HFF-Myc (cell line): ENCODE measurements around the gene NYNRIN.
"Not testable (repeated sequence)": the region's sequence is repeated elsewhere in the genome, so short reads cannot be mapped to it uniquely, and the experiment has no call there.

Experiments
- DNase-seq: peaks from one replicate; pipeline ENCODE4 v3.0.0-alpha.2; 2011; ENCODE audit warnings: low read depth; ENCODE audit errors: extremely low read depth
- H3K4me3 ChIP-seq: replicated peaks from 2 replicates; pipeline ENCODE4 v1.5.1; 2011; ENCODE audit warnings: low read depth, mild to moderate bottlenecking, control low read depth, low read length
- TF ChIP-seq, protein P1 (sequence below): IDR thresholded peaks from 2 replicates; pipeline ENCODE4 v1.5.1; 2012; ENCODE audit warnings: mild to moderate bottlenecking, low read depth, low read length, control low read depth; ENCODE audit errors: missing control alignments

The NYNRIN gene

DNA sequence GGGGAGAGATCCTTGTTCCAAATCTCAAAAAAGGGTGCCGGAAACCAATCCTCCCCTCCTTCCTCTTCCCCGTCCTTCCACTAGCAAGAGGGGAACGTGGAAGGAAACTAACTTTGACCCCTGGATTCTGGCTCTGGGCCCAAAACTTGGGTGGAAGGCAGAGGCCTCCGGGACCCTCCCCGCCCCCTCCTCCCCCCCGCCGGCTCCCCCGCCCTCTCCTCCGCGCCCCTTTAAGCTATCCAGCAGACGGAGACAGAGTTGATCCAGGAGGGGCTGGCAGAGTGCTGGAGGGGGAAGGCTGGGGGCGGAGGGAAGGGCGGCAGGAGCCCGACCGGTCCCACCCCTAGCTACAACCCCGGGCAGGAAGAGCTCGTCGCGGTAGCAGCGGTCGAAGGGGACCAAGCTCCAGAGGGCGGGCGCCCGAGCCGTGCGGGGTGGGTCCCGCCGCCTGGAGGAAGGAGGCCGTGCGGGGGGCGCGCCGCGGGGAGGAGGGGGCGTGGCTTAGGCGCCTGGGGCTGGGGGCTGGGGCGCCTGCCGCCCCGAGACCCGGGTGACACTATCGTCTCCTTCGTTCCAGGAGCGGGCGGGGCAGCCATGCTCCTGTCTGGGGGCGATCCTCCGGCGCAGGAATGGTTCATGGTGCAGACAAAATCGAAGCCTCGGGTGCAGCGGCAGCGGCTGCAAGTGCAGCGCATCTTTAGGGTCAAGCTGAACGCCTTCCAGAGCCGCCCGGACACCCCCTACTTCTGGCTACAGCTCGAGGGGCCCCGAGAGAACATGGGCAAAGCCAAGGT, at the start of gene NYNRIN:
TSS of gene NYNRIN (plus strand) at position 351 of the 794 bp plus-strand sequence. CDS start at position 595, 244 bp downstream.
- peak within 1 kb of the TSS; percentile 46 for H3K4me3 ChIP-seq
- TF ChIP-seq, protein P1, sequence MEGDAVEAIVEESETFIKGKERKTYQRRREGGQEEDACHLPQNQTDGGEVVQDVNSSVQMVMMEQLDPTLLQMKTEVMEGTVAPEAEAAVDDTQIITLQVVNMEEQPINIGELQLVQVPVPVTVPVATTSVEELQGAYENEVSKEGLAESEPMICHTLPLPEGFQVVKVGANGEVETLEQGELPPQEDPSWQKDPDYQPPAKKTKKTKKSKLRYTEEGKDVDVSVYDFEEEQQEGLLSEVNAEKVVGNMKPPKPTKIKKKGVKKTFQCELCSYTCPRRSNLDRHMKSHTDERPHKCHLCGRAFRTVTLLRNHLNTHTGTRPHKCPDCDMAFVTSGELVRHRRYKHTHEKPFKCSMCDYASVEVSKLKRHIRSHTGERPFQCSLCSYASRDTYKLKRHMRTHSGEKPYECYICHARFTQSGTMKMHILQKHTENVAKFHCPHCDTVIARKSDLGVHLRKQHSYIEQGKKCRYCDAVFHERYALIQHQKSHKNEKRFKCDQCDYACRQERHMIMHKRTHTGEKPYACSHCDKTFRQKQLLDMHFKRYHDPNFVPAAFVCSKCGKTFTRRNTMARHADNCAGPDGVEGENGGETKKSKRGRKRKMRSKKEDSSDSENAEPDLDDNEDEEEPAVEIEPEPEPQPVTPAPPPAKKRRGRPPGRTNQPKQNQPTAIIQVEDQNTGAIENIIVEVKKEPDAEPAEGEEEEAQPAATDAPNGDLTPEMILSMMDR: no peak
- no peak for DNase-seq

- DNase-seq: no peak
- TF ChIP-seq, protein P1: no peak
- H3K4me3 ChIP-seq: no peak overlapping the region
These were observed 49.1 kb upstream of the NYNRIN start for GRCh38 chr14:24349742-24350141.

DNA sequence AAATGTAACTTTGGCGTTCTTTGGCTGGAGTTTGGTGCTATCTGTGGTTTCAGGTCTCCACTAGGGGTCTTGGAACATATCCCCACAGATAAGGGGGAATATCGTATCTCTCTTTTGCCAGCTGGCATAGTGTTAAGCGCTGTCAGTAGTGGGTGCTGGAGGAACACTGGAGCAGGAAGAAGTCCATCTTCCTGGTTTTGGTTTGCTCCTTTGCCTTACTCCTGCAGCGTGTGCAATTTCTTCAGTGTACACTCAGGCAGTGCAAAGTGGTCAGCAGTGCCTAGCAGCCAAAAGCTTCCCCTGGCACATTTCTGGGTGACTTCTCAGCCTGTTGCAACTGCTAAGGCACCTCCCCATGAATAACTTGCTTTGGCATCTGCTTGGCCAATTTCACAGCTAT, 47.3 kb upstream of the NYNRIN start:
- H3K4me3 ChIP-seq: no peak overlapping the region
- TF ChIP-seq, protein P1: no peak
- no peak for DNase-seq

- TF ChIP-seq, protein P1: no peak
- no peak overlapping the region for H3K4me3 ChIP-seq
- peak; percentile 56 for DNase-seq
These were observed 45.0 kb upstream of the NYNRIN start for GRCh38 chr14:24353559-24354481.

- DNase-seq, H3K4me3 ChIP-seq: not testable (repeated sequence)
These were observed 44.3 kb upstream of the NYNRIN start for GRCh38 chr14:24354482-24354825.

DNA sequence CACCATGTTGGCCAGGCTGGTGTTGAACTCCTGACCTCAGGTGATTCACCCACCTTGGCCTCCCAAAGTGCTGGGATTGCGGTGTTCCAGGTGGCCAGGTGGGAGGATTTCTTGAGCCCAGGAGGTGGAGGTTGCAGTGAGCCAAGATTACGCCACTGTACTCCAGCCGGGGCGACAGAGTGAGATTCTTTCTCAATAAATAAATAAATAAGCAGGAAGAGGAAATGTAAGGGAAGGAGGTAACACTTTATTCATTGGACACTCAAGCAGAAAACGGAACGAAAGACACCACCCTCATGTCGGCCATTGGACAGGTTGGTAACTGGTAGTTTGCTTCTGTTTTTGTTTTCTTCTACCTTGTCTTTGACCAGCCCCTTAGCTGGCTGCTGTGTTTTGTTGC, 43.8 kb upstream of the NYNRIN start:
- TF ChIP-seq, protein P1: no peak
- no peak for DNase-seq
- H3K4me3 ChIP-seq: no peak overlapping the region

DNA sequence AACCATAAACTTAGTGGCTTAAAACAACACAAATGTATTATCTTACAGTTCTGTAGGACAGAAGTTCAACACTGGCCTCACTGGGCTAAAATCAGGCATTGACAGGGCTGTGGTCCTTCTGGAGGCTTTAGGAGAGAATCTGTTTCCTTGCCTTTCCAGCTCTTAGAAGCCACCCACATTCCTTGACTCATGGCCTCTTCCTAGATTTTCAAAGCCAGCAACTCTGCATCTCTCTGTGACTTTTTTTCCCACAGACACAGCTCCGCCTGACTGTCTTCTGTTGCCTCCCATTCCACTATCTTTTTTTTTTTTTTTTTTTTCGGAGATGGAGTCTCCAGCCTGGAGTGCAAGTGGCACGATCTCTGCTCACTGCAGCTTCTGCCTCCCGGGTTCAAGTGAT, 42.6 kb upstream of the NYNRIN start:
- DNase-seq: no peak
- no peak overlapping the region for H3K4me3 ChIP-seq
- TF ChIP-seq, protein P1: no peak
